DMS 273 (cell line): ENCODE measurements around the gene CCDC201.
"Not testable (repeated sequence)": the region's sequence is repeated elsewhere in the genome, so short reads cannot be mapped to it uniquely, and the experiment has no call there.

ENCODE experiments used
- DNase-seq: peaks from one replicate; lab custom pipeline; 2025; ENCODE audit not compliant: unreplicated experiment; lab: John Stamatoyannopoulos, UW

The CCDC201 gene

GRCh38 chr7:45878457-45879144, 5.7 kb upstream of the CCDC201 start:
- DNase-seq: no peak

GRCh38 chr7:45876519-45876918, 3.6 kb upstream of the CCDC201 start:
- no peak for DNase-seq

- no peak for DNase-seq
Observed at GRCh38 chr7:45874408-45875131, 1.7 kb upstream of the CCDC201 start.

GRCh38 chr7:45873355-45873754, 473 bp upstream of the CCDC201 start:
- no peak for DNase-seq

- peak; percentile 37 for DNase-seq
Observed at GRCh38 chr7:45872116-45873034, 507 bp downstream of the CCDC201 start.

GRCh38 chr7:45869426-45869825, 3.5 kb downstream of the CCDC201 start:
- no peak for DNase-seq

- DNase-seq: no peak
Observed at GRCh38 chr7:45867471-45867870, 5.4 kb downstream of the CCDC201 start.

- no peak for DNase-seq
Observed at GRCh38 chr7:45865594-45866410, 7.1 kb downstream of the CCDC201 start.

- DNase-seq: no peak
Observed at GRCh38 chr7:45863715-45864114, 9.2 kb downstream of the CCDC201 start.

- DNase-seq: not testable (repeated sequence)
Observed at GRCh38 chr7:45856888-45857287, 16.0 kb downstream of the CCDC201 start.

GRCh38 chr7:45855680-45856079, 17.2 kb downstream of the CCDC201 start:
- DNase-seq: not testable (repeated sequence)

GRCh38 chr7:45853491-45853890, 19.4 kb downstream of the CCDC201 start:
- DNase-seq: not testable (repeated sequence)

- DNase-seq: not testable (repeated sequence)
Observed at GRCh38 chr7:45852984-45853383, 19.9 kb downstream of the CCDC201 start.

- not testable (repeated sequence) for DNase-seq
Observed at GRCh38 chr7:45848734-45849133, 24.1 kb downstream of the CCDC201 start.

GRCh38 chr7:45846536-45846935, 26.3 kb downstream of the CCDC201 start:
- not testable (repeated sequence) for DNase-seq

- not testable (repeated sequence) for DNase-seq
Observed at GRCh38 chr7:45841926-45842717, 30.8 kb downstream of the CCDC201 start.

GRCh38 chr7:45838852-45839251, 34.0 kb downstream of the CCDC201 start:
- not testable (repeated sequence) for DNase-seq

- peak; percentile 95 for DNase-seq
Observed at GRCh38 chr7:45832433-45833177, 40.3 kb downstream of the CCDC201 start.

- DNase-seq: not testable (repeated sequence)
Observed at GRCh38 chr7:45829846-45830245, 43.0 kb downstream of the CCDC201 start.
